GM10266 (cell line): ENCODE results near the gene FARSA.

Source experiments
- DNase-seq: peaks from one replicate; pipeline ENCODE4 v3.0.0; 2012; ENCODE audit errors: extremely low spot score
- CTCF ChIP-seq: IDR thresholded peaks from 2 replicates; pipeline ENCODE4 v1.5.1; 2012; ENCODE audit warnings: mild to moderate bottlenecking, low read depth; ENCODE audit not compliant: control insufficient read depth, insufficient read depth; ENCODE audit errors: missing control alignments

FARSA gene

GRCh38 chr19:12913851-12914690 lies 19.4 kb downstream of the FARSA start:
- TF ChIP-seq CTCF = no peak
- DNase-seq = peak; percentile 51

- TF ChIP-seq CTCF = no peak
- DNase-seq = no peak
Observed at GRCh38 chr19:12913011-12913561, 20.4 kb downstream of the FARSA start.

DNA sequence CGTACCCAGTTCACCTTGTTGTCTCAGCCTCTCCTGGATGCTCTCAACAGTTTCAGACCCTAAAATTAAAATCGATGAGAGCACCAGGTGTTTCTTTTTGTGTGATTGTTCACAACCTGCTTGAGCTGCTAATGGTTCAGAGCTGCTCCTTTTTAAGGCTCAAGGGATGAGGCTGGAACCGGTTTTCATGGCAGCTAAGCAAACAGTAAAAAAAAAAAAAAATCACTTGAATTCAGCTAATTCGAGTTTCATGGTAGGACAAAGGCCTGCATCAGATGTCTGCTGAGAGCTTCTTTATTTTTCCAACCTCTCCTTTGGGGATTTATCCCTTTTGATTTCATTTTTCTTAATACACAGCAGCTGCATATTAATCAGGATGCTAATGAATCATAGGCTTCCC lies 20.9 kb downstream of the FARSA start:
- DNase-seq = no peak

DNA sequence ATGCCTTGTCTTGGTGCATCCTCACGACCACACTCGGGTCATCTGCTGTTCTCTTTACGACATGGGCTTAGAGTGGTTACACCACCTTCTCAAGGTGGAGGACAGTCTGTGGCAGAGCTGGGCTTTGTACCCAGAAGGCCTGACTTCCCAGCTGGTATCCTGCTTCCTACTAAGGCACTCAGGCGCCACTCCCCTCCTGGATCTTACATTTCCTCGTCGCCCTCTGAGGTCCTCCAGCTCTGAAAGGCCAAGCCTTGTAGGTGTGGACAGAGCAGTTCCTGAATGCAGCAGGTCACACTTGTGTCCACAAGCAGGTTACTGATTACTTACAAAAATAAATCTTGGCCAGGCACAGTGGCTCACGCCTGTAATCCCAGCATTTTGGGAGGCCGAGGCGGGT lies 26.3 kb downstream of the FARSA start:
- no peak for DNase-seq
- TF ChIP-seq CTCF = no peak

More for the DNA sequence above, 20.9 kb downstream of the FARSA start:
- no peak for TF ChIP-seq CTCF

DNA sequence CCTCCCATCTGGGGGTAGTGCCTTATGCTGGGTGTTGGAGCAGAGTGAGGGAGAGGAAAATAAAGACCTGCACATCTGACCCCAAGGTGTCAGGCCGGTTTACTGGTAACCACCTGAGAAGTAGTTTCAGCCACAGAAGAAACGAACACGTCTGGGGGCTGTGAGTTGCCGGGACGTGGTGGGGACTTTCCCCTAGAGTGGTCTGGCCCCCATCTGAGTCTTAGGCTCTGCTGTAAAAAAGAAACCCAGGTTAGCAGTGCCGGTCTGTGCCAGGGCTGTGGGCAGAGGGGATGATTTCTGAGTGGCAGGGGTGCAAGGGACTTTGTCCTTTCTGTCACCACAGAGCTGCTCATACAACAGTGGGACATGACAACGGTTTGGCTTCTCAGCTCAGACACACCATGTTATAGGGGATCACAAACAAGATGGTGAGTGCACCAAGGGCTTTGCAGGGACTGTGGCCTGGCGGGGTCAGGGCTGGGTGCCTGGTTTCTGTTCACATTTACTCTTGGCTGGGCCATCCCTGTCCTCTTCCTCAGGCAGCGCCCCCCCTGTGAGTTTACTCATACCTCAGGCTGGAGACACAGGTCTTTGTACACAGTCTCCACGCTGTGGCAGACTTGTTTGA lies 33.5 kb downstream of the FARSA start:
- TF ChIP-seq CTCF = no peak
- peak; percentile 68 for DNase-seq

GRCh38 chr19:12896460-12896859 lies 37.1 kb downstream of the FARSA start:
- no peak for TF ChIP-seq CTCF
- DNase-seq = no peak

DNA sequence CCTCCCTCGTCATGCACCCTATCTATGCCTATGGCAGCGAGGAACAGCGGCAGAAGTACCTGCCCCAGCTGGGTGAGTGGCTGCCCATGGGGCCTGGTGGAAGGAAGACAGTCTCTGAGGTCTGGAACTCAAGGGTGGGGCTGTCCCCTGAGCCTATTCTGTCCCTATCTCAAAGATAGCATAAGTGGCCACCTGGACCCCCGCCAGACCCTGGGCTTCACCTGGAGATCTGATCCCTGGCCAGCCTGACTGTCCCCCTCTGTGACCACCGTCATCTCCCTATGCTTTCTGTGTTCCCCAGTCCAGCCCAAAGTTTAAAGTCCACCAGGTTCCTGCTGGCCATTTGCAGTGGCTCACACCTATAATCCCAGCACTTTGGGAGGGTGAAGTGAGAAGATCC lies 39.9 kb downstream of the FARSA start:
- no peak for TF ChIP-seq CTCF
- DNase-seq = no peak
